Type B pancreatic cell (in vitro differentiated cells): ENCODE results near the gene ZDHHC7. TPM values are rescaled to one million over a fixed set of nuclear protein-coding genes. Genes with fewer than 3 reads are reported as not detected.

ENCODE experiments used
- DNase-seq: peaks from one replicate; pipeline ENCODE4 v3.0.0; 2021; ENCODE audit warnings: mixed read lengths; ENCODE audit not compliant: unreplicated experiment; ENCODE audit errors: extremely low spot score
- H3K27ac Mint-ChIP-seq: 2 replicates; pipeline ENCODE4 v1.8.0; 2021; ENCODE audit warnings: mild to moderate bottlenecking, mixed read lengths
- H3K27me3 Mint-ChIP-seq: 2 replicates; pipeline ENCODE4 v1.8.0; 2021; ENCODE audit warnings: mixed read lengths
- H3K36me3 Mint-ChIP-seq: 2 replicates; pipeline ENCODE4 v1.8.0; 2021; ENCODE audit warnings: mixed read lengths
- H3K4me1 Mint-ChIP-seq: one replicate; pipeline ENCODE4 v1.8.0; 2021; ENCODE audit warnings: mixed read lengths; ENCODE audit not compliant: unreplicated experiment
- H3K4me3 Mint-ChIP-seq: 2 replicates; pipeline ENCODE4 v1.8.0; 2021; ENCODE audit warnings: mild to moderate bottlenecking, mixed read lengths
- H3K9me3 Mint-ChIP-seq: 2 replicates; pipeline ENCODE4 v1.8.0; 2021; ENCODE audit warnings: mixed read lengths
- total RNA-seq: library from RNA; stranded (reverse); gene quantifications from 2 replicates; pipeline ENCODE4 v1.2.1, GENCODE V29; 2021; ENCODE audit warnings: low replicate concordance
- TF ChIP-seq, protein P1 (sequence below): fragments of 200-600 bp; sonication (generic); conservative IDR thresholded peaks from 2 replicates; pipeline ENCODE4 v1.5.0; 2021; ENCODE audit warnings: antibody characterized with exemption, mild to moderate bottlenecking

The ZDHHC7 gene
- total RNA-seq, 1 donor from 2014 or later: 47.1 TPM

DNA sequence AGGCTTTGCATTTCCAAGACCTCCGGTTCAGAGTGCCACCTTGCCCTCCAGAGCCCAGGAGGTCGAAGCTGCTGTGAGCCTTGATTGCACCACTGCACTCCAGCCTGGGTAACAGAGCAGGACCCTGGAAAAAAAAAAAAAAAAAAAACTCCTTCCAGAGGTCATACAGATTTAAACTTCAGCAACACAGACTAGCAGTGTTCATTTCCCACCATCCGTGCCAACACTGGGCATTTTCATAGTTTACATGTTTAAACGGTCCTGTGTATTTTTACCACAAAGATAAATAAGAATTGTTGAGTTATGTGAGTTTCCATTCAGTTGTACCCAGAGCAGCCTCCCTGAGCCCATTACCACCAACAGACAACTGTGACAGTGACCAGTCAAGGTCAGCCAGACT, 50.4 kb downstream of the ZDHHC7 start:
- H3K9me3 Mint-ChIP-seq: no peaks in the 10 kb centered on the region
- no peak for DNase-seq
- H3K27ac Mint-ChIP-seq: no peak overlapping the region
- TF ChIP-seq, protein P1, sequence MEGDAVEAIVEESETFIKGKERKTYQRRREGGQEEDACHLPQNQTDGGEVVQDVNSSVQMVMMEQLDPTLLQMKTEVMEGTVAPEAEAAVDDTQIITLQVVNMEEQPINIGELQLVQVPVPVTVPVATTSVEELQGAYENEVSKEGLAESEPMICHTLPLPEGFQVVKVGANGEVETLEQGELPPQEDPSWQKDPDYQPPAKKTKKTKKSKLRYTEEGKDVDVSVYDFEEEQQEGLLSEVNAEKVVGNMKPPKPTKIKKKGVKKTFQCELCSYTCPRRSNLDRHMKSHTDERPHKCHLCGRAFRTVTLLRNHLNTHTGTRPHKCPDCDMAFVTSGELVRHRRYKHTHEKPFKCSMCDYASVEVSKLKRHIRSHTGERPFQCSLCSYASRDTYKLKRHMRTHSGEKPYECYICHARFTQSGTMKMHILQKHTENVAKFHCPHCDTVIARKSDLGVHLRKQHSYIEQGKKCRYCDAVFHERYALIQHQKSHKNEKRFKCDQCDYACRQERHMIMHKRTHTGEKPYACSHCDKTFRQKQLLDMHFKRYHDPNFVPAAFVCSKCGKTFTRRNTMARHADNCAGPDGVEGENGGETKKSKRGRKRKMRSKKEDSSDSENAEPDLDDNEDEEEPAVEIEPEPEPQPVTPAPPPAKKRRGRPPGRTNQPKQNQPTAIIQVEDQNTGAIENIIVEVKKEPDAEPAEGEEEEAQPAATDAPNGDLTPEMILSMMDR: no peak
- no peaks in the 10 kb centered on the region for H3K27me3 Mint-ChIP-seq
- no peak overlapping the region for H3K4me3 Mint-ChIP-seq
- H3K36me3 Mint-ChIP-seq: no peaks in the 10 kb centered on the region
- H3K4me1 Mint-ChIP-seq: peaks cover 13% of the 10 kb centered on the region

DNA sequence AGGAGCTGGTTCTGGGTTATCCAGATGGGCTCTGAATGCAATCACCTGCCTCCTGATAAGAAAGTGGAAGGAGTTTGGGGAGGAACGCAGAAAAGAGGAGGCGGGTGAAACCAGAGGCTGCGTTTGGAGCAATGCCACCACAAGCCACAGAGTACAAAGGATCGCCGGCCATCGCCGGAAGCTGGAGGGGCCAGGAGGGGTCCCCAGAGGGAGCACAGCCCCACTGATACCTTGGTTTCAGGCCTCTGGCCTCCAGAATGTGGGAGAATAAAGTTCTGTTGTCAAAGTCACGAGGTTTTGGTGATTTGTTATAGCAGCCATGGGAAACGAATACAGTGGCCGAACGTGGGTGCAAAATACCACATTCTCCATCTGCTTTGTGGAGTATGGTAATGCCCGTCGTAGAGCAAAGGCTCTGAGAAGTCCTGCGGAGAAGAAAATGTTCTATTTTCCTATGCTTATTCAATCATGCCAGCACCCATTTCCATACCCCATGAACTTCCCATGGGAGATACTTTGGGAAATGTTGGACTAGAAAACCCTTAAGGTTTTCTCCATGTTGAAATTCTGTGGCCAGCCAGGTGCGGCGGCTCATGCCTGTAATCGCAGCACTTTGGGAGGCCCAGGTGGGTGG, 51.4 kb downstream of the ZDHHC7 start:
- peaks cover 13% of the 10 kb centered on the region for H3K4me1 Mint-ChIP-seq
- H3K27me3 Mint-ChIP-seq: no peaks in the 10 kb centered on the region
- no peaks in the 10 kb centered on the region for H3K9me3 Mint-ChIP-seq
- TF ChIP-seq, protein P1: no peak
- H3K4me3 Mint-ChIP-seq: no peak overlapping the region
- no peaks in the 10 kb centered on the region for H3K36me3 Mint-ChIP-seq
- DNase-seq: no peak
- H3K27ac Mint-ChIP-seq: no peak overlapping the region

DNA sequence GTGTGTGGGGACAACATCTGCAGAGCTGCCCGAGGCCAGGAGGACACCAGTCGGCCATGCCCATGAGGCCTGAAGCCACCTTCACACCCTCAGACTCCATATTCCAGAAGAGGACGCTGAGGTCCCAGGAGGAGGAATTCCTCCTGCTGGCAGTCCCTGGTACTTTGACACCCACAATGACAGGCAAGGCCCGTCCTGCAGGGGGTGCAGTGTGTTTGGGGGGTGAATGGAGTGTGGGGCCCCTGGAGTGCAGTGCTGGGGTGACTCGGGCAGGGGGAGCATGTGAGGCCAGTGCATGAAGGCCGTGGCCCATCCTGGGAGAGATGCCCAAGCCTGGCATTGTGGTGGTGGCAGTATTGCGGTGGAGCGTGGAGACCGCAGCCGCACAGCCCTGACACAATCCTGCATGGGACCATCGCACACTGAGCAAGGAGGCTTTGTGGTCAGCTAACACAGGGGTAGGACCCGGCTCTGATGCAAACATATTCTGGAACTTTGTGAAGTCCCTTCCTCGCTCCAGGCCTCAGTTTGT, 52.2 kb downstream of the ZDHHC7 start:
- Mint-ChIP-seq H3K4me1 (peaks cover 13% of the 10 kb centered on the region), H3K27me3 (no peaks in the 10 kb centered on the region), H3K36me3 (no peaks in the 10 kb centered on the region), H3K9me3 (no peaks in the 10 kb centered on the region), H3K27ac (no peak overlapping the region), H3K4me3 (no peak overlapping the region)
- DNase-seq: no peak
- TF ChIP-seq, protein P1: peak; percentile 46

DNA sequence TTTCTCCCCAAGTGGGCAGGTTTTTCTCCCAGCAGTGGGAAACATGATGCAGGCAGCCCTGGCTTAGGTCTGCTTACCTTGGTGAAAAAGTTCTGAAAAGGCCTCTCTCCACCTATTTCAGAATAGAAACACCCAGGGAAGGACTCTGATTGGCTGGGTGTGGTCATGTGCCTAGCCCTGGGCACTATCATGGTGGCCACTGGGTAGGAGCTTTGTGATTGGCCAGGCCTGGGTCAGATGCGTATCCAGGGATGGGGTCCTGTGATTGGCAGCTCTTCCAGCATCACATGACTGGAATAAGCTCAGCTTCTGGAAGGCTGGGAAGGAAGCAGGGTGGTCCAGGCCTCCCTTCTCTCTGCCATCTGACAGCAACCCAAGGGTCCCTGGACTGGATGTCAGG, 53.5 kb downstream of the ZDHHC7 start:
- no peak for DNase-seq
- Mint-ChIP-seq H3K4me1 (peaks cover 16% of the 10 kb centered on the region), H3K27ac (no peak overlapping the region), H3K4me3 (no peak overlapping the region), H3K9me3 (no peaks in the 10 kb centered on the region), H3K36me3 (no peaks in the 10 kb centered on the region), H3K27me3 (no peaks in the 10 kb centered on the region)
- TF ChIP-seq, protein P1: no peak

DNA sequence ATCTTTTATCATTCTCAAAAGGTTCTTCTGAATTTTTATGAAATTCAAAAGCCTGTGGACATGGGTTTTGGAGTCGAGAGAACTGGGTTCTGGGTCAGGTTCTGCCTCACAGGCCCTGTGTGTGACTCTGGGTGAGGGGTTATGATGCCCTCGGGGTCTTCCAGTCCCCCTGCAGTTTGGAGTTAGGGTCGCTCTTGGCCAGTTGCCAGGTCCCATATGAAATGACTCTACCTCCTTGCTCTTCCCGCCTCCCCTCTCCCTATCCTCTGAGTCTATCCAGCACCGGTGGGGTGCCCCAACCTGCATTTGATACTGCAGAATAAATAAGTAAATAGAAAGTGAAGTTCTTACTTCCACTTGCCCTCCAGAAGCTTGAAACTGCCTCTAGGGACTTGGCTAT, 54.1 kb downstream of the ZDHHC7 start:
- TF ChIP-seq, protein P1: no peak
- H3K36me3 Mint-ChIP-seq: no peaks in the 10 kb centered on the region
- no peak overlapping the region for H3K27ac Mint-ChIP-seq
- no peak for DNase-seq
- H3K9me3 Mint-ChIP-seq: no peaks in the 10 kb centered on the region
- H3K27me3 Mint-ChIP-seq: no peaks in the 10 kb centered on the region
- peaks cover 20% of the 10 kb centered on the region for H3K4me1 Mint-ChIP-seq
- no peak overlapping the region for H3K4me3 Mint-ChIP-seq
